ENCODE measurements around the gene RD3L. TPM values are rescaled to one million over a fixed set of nuclear protein-coding genes. Genes with fewer than 3 reads are reported as not detected.

The RD3L gene
- total and polyA plus RNA-seq, 2 experiments from 2014 or later = not detected

GRCh38 chr14:103973354-103973753, 31.0 kb upstream of the RD3L start:
- Histone ChIP-seq H3K27ac (ENCODE audit: low read depth) (no peak overlapping the region), H3K4me2 (no peak overlapping the region), H4K20me1 (replicated peaks; ENCODE audit: insufficient read depth) (no peaks in the 10 kb centered on the region), H3K36me3 (ENCODE audit: insufficient read depth) (no peaks in the 10 kb centered on the region), H3K4me1 (ENCODE audit: insufficient read depth) (no peaks in the 10 kb centered on the region), H3K79me2 (replicated peaks; ENCODE audit: insufficient read depth) (no peaks in the 10 kb centered on the region), H3F3A (replicated peaks; ENCODE audit: low read depth) (no peaks in the 10 kb centered on the region), H3K9me2 (ENCODE audit: insufficient read depth) (no peaks in the 10 kb centered on the region), H2AFZ (no peak overlapping the region; the same call in 1 of the 2 replicates), H3K4me3 (no peak overlapping the region), H3K27me3 (ENCODE audit: insufficient read depth) (no peaks in the 10 kb centered on the region)
- H3K4me3 Mint-ChIP-seq = no peak overlapping the region
- H3K9me3 Mint-ChIP-seq = no peaks in the 10 kb centered on the region
- peaks cover 5% of the 10 kb centered on the region for H3K27me3 Mint-ChIP-seq (ENCODE audit: insufficient read depth, low read depth, poor library complexity)
- ATAC-seq (peak; percentile 28; the same call in 1 of the 3 replicates), DNase-seq (ENCODE audit: low spot score) (no peak)
- no peak overlapping the region for H3K27ac Mint-ChIP-seq
- TF ChIP-seq POLR2AphosphoS5 (IDR thresholded peaks at IDR 0.05; ENCODE audit: low read depth) (no peak), STAT1 (IDR thresholded peaks at IDR 0.05; ENCODE audit: unreplicated experiment) (no peak), ETS1 (IDR thresholded peaks at IDR 0.05) (no peak), ZNF331 (CRISPR knock-in tag; IDR thresholded peaks at IDR 0.05; ENCODE audit: low read depth) (no peak), CREB1 (CRISPR knock-in tag; IDR thresholded peaks at IDR 0.05; ENCODE audit: low read depth) (no peak)
- no peaks in the 10 kb centered on the region for H3K36me3 Mint-ChIP-seq (ENCODE audit: low read depth)
- no peaks in the 10 kb centered on the region for H3K4me1 Mint-ChIP-seq

- H4K20me1 ChIP-seq (replicated peaks; ENCODE audit: insufficient read depth) = no peaks in the 10 kb centered on the region
- H3K79me2 ChIP-seq (replicated peaks; ENCODE audit: insufficient read depth) = no peaks in the 10 kb centered on the region
- H3K4me2 ChIP-seq = no peak overlapping the region
- no peak overlapping the region for H3K27ac ChIP-seq (ENCODE audit: low read depth)
- H3K4me1 ChIP-seq (ENCODE audit: insufficient read depth) = no peaks in the 10 kb centered on the region
- no peak for ATAC-seq
- H3K27ac Mint-ChIP-seq = no peak overlapping the region
- H3K36me3 Mint-ChIP-seq (ENCODE audit: low read depth) = no peaks in the 10 kb centered on the region
- no peak overlapping the region for H2AFZ ChIP-seq
- peaks cover 3% of the 10 kb centered on the region for H3K27me3 Mint-ChIP-seq (ENCODE audit: insufficient read depth, low read depth, poor library complexity)
- no peak for DNase-seq (ENCODE audit: low spot score)
- H3K9me3 Mint-ChIP-seq = no peaks in the 10 kb centered on the region
- H3K27me3 ChIP-seq (ENCODE audit: insufficient read depth) = no peaks in the 10 kb centered on the region
- no peak overlapping the region for H3K4me3 ChIP-seq
- H3K9me2 ChIP-seq (ENCODE audit: insufficient read depth) = no peaks in the 10 kb centered on the region
- H3F3A ChIP-seq (replicated peaks; ENCODE audit: low read depth) = no peaks in the 10 kb centered on the region
- H3K4me3 Mint-ChIP-seq = no peak overlapping the region
- no peaks in the 10 kb centered on the region for H3K36me3 ChIP-seq (ENCODE audit: insufficient read depth)
- H3K4me1 Mint-ChIP-seq = no peaks in the 10 kb centered on the region
- TF ChIP-seq ZNF114 (CRISPR knock-in tag; IDR thresholded peaks at IDR 0.05) (no peak), EZH2 (IDR thresholded peaks at IDR 0.05; ENCODE audit: low read depth, unreplicated experiment) (no peak), ETS1 (IDR thresholded peaks at IDR 0.05) (no peak), CTCF (conservative IDR thresholded peaks at IDR 0.05; ENCODE audit: low read depth in 2 of 2) (no peak), NANOG (IDR thresholded peaks at IDR 0.05; ENCODE audit: borderline replicate concordance) (no peak), STAT1 (IDR thresholded peaks at IDR 0.05; ENCODE audit: unreplicated experiment) (no peak), CREB1 (CRISPR knock-in tag; IDR thresholded peaks at IDR 0.05; ENCODE audit: low read depth) (no peak), POLR2AphosphoS5 (IDR thresholded peaks at IDR 0.05; ENCODE audit: low read depth) (no peak), EZH2phosphoT487 (IDR thresholded peaks at IDR 0.05; ENCODE audit: unreplicated experiment) (no peak)
- TF ChIP-seq, protein P1, sequence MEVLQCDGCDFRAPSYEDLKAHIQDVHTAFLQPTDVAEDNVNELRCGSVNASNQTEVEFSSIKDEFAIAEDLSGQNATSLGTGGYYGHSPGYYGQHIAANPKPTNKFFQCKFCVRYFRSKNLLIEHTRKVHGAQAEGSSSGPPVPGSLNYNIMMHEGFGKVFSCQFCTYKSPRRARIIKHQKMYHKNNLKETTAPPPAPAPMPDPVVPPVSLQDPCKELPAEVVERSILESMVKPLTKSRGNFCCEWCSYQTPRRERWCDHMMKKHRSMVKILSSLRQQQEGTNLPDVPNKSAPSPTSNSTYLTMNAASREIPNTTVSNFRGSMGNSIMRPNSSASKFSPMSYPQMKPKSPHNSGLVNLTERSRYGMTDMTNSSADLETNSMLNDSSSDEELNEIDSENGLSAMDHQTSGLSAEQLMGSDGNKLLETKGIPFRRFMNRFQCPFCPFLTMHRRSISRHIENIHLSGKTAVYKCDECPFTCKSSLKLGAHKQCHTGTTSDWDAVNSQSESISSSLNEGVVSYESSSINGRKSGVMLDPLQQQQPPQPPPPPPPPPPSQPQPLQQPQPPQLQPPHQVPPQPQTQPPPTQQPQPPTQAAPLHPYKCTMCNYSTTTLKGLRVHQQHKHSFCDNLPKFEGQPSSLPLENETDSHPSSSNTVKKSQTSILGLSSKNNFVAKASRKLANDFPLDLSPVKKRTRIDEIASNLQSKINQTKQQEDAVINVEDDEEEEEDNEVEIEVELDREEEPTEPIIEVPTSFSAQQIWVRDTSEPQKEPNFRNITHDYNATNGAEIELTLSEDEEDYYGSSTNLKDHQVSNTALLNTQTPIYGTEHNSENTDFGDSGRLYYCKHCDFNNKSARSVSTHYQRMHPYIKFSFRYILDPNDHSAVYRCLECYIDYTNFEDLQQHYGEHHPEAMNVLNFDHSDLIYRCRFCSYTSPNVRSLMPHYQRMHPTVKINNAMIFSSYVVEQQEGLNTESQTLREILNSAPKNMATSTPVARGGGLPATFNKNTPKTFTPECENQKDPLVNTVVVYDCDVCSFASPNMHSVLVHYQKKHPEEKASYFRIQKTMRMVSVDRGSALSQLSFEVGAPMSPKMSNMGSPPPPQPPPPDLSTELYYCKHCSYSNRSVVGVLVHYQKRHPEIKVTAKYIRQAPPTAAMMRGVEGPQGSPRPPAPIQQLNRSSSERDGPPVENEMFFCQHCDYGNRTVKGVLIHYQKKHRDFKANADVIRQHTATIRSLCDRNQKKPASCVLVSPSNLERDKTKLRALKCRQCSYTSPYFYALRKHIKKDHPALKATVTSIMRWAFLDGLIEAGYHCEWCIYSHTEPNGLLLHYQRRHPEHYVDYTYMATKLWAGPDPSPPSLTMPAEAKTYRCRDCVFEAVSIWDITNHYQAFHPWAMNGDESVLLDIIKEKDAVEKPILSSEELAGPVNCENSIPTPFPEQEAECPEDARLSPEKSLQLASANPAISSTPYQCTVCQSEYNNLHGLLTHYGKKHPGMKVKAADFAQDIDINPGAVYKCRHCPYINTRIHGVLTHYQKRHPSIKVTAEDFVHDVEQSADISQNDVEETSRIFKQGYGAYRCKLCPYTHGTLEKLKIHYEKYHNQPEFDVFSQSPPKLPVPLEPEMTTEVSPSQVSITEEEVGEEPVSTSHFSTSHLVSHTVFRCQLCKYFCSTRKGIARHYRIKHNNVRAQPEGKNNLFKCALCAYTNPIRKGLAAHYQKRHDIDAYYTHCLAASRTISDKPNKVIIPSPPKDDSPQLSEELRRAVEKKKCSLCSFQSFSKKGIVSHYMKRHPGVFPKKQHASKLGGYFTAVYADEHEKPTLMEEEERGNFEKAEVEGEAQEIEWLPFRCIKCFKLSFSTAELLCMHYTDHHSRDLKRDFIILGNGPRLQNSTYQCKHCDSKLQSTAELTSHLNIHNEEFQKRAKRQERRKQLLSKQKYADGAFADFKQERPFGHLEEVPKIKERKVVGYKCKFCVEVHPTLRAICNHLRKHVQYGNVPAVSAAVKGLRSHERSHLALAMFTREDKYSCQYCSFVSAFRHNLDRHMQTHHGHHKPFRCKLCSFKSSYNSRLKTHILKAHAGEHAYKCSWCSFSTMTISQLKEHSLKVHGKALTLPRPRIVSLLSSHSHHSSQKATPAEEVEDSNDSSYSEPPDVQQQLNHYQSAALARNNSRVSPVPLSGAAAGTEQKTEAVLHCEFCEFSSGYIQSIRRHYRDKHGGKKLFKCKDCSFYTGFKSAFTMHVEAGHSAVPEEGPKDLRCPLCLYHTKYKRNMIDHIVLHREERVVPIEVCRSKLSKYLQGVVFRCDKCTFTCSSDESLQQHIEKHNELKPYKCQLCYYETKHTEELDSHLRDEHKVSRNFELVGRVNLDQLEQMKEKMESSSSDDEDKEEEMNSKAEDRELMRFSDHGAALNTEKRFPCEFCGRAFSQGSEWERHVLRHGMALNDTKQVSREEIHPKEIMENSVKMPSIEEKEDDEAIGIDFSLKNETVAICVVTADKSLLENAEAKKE (CRISPR knock-in tag; IDR thresholded peaks at IDR 0.05) = no peak
Observed at GRCh38 chr14:103969961-103970360, 27.6 kb upstream of the RD3L start.

Data from GM23338 (cell line).